Heart right ventricle (tissue), 16 donors: Measurements from ENCODE around the gene CRTC1. TPM values are rescaled to one million over a fixed set of nuclear protein-coding genes. Genes with fewer than 3 reads are reported as not detected.

Source experiments
- ATAC-seq, 8 donors: fragments of 200-7000 bp; cut with Tn5 transposase; one replicate each; pipeline ENCODE4 v1.9.1; 2020; ENCODE audit warnings: mild to moderate bottlenecking in 8 of 8, moderate library complexity in 8 of 8, moderate number of reproducible peaks in 1 of 8
- DNase-seq, 2 donors: peaks; one replicate each; pipeline ENCODE4 v3.0.0-alpha.2; 2020
- H3K27ac ChIP-seq, 10 donors: fragments of 200-600 bp; sonication (generic) in 2 of 10; one replicate each; pipeline versions ENCODE4 v1.5.0 to v1.8.0; 2020 to 2022; ENCODE audit warnings: mild to moderate bottlenecking in 3 of 10
- H3K27me3 ChIP-seq, 7 donors: fragments of 200-600 bp; one replicate each; pipeline ENCODE4 v1.8.0; 2021 to 2022; ENCODE audit warnings: mild to moderate bottlenecking in 2 of 7
- H3K36me3 ChIP-seq, 9 donors: fragments of 200-600 bp; sonication (generic) in 1 of 9; one replicate each; pipeline versions ENCODE4 v1.5.0 to v1.8.0; 2020 to 2022; ENCODE audit warnings: mild to moderate bottlenecking in 2 of 9
- H3K4me1 ChIP-seq, 9 donors: fragments of 200-600 bp; sonication (generic) in 1 of 9; one replicate each; pipeline versions ENCODE4 v1.5.0 to v1.8.0; 2020 to 2022; ENCODE audit warnings: mild to moderate bottlenecking in 4 of 9
- H3K4me3 ChIP-seq, 10 donors: fragments of 200-600 bp; sonication (generic) in 2 of 10; one replicate each; pipeline versions ENCODE4 v1.5.0 to v1.8.0; 2020 to 2022; ENCODE audit warnings: mild to moderate bottlenecking in 7 of 10, moderate library complexity in 2 of 10
- H3K9me3 ChIP-seq, 11 donors: fragments of 200-600 bp in 10 of 11; sonication (generic) in 2 of 11; one replicate each; pipeline versions ENCODE4 v1.5.0 to v1.8.0; 2013 to 2022; ENCODE audit warnings: mild to moderate bottlenecking in 2 of 11, control low read depth in 1 of 11, moderate library complexity in 1 of 11
- whole genome bisulfite sequencing, 2 donors: extraction: QIAGEN DNeasy Blood & Tissue Kit; methylation state at CpG; one replicate each; pipeline ENCODE4 v1.1.7; 2013; ENCODE audit warnings: inconsistent platforms in 1 of 2; 5-methylcytosine and 5-hydroxymethylcytosine counted together
- intact Hi-C, 10 donors: fragments of 100-400 bp; cut with DNase I; formaldehyde crosslinking; loops; one replicate each; pipeline versions ENCODE4 v1.11.1 to v1.14.2; 2022
- polyA plus RNA-seq, 2 donors: library from polyadenylated mRNA; stranded (reverse); fragments of 200-250 nt; gene quantifications; one replicate each; pipeline ENCODE4 v1.2.3, GENCODE V29; 2013
- total RNA-seq, 10 donors: library from RNA; stranded (reverse); fragmentation: NEBNext Ultra II Directional in 3 of 10; extraction: Animal tissue kit (Norgen Biotek cat#: 25700) in 3 of 10; gene quantifications; one replicate each; pipeline versions ENCODE4 v1.2.1 to v1.2.4, GENCODE V29; 2021 to 2023
- TF ChIP-seq, protein P1 (sequence below), 9 donors: fragments of 200-600 bp; sonication (generic) in 2 of 9; IDR thresholded peaks; one replicate each; pipeline versions ENCODE4 v1.5.0 to v1.8.0; 2021 to 2022; ENCODE audit warnings: antibody characterized with exemption in 9 of 9, mild to moderate bottlenecking in 5 of 9, moderate library complexity in 1 of 9
- donor health status: Arrhythmogenic right ventricular cardiomyopathy.
- donor health status: ischemic (EF 13 %, LVEDD 7.1; RV severe dilation, severe dysfunction).
- donor health status: healthy with polysubstance abuse.
- donor health status: DM: no; HTN: yes; CAD: no.
- donor health status: DM: no; HTN: no; CAD: no.
- donor health status: ischemic (EF 25% LVEDD 6.9; RV normal size, moderate dysfunction).
- donor health status: ischemic (EF 25% LVEDD 5.7; RV mildly dilated, moderate dysfunction).
- donor health status: healthy.
- donor health status: DM: yes; HTN: yes; CAD: no.
- donor health status: Ischemic cardiomyopathy.
- donor health status: ischemic (EF 35%, LVEDD 5.7; RV mildly dilated, moderate dysfunction).
- donor health status: nonischemic (EF 11% LVEDD 7.7; RV severe dilation, severe dysfunction).
- donor health status: DM: yes; HTN: yes; CAD: no.
- donor health status: PGD.
- donor health status: ischemic (EF 29% LVEDD 5.4; RV normal size, mild dysfunction).
- donor health status: nonischemic (EF 23%, LVEDD 6.1; RV moderate dilation, normal function).

Gene CRTC1
- total and polyA plus RNA-seq, 12 donors, result 3.2 to 11.8 (median 9.1) TPM

GRCh38 chr19:18742838-18743783 is 59.6 kb downstream of the CRTC1 start:
- Histone ChIP-seq H3K27ac (no peak overlapping the region), H3K4me1 (peaks cover 18 to 38% (median 28%) of the 10 kb centered on the region in 9 donors), H3K27me3 (no peaks in the 10 kb centered on the region), H3K36me3 (no peaks in the 10 kb centered on the region), H3K9me3 (no peaks in the 10 kb centered on the region), H3K4me3 (peak overlapping the region in 2 of 10 donors; percentile 13 to 22)
- ATAC-seq (peak; percentile 65 to 88 (median 74)), DNase-seq (peak; percentile 67 to 80)
- intact Hi-C loops, result no loop called here
- TF ChIP-seq, protein P1, sequence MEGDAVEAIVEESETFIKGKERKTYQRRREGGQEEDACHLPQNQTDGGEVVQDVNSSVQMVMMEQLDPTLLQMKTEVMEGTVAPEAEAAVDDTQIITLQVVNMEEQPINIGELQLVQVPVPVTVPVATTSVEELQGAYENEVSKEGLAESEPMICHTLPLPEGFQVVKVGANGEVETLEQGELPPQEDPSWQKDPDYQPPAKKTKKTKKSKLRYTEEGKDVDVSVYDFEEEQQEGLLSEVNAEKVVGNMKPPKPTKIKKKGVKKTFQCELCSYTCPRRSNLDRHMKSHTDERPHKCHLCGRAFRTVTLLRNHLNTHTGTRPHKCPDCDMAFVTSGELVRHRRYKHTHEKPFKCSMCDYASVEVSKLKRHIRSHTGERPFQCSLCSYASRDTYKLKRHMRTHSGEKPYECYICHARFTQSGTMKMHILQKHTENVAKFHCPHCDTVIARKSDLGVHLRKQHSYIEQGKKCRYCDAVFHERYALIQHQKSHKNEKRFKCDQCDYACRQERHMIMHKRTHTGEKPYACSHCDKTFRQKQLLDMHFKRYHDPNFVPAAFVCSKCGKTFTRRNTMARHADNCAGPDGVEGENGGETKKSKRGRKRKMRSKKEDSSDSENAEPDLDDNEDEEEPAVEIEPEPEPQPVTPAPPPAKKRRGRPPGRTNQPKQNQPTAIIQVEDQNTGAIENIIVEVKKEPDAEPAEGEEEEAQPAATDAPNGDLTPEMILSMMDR (IDR thresholded peaks at IDR 0.05), result no peak
- 40 to 49% methylated on average over 38 of the region's 38 CpGs for WGBS, 2 donors

DNA sequence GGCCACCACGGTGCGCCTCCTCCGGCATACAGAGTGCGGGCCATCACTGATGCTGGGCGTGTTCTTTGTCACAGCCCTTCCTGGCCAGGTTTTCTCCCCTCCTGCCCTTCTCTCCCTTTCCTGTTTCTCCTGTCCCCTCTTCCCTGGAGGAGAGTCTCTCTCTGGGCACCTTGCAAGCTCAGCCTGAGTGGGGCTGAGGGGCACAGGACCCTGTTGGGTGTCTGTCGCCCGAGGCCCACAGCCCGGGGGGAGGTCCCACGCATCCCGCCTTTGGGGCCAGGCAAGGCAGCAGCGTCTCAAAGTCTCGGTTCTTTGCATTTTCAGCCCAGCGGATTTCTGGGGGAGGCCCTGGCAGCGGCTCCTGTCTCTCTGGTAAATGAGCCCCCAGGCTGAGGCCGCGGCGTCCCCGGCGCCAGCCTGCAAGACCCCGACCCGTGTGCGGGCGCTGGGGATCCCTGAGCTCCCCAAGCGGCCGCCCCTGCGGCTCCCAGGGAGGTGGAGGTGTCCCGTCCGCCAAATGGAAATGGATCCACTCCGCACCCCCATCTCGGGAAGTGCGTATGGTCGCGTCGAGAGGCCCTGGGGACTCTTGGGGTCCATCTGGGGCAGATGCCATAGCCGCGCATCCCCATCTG is 60.4 kb downstream of the CRTC1 start:
- 89 to 90% methylated on average over 36 of the region's 36 CpGs for WGBS, 2 donors
- no peak for DNase-seq
- Histone ChIP-seq H3K27me3 (no peaks in the 10 kb centered on the region), H3K4me1 (peaks cover 18 to 38% (median 28%) of the 10 kb centered on the region in 9 donors), H3K36me3 (no peaks in the 10 kb centered on the region), H3K27ac (no peak overlapping the region), H3K9me3 (no peaks in the 10 kb centered on the region), H3K4me3 (no peak overlapping the region)
- TF ChIP-seq, protein P1 (IDR thresholded peaks at IDR 0.05), result no peak
- intact Hi-C loops, result no loop called here
- ATAC-seq, result peak in 3 of 8 donors; percentile 4 to 8 (median 6)

GRCh38 chr19:18745012-18745735 is 61.7 kb downstream of the CRTC1 start:
- no peak overlapping the region for H3K4me3 ChIP-seq
- 91 to 92% methylated on average over 25 to 26 of the region's 26 CpGs for WGBS, 2 donors
- H3K27ac ChIP-seq, result no peak overlapping the region
- intact Hi-C loops, result no loop called here
- H3K4me1 ChIP-seq, result peaks cover 18 to 38% (median 28%) of the 10 kb centered on the region in 9 donors
- TF ChIP-seq, protein P1 (IDR thresholded peaks at IDR 0.05), result no peak
- DNase-seq (no peak), ATAC-seq (no peak)
- peaks cover 0 to 8% (median 0%) of the 10 kb centered on the region in 9 donors for H3K36me3 ChIP-seq
- H3K9me3 ChIP-seq, result no peaks in the 10 kb centered on the region
- H3K27me3 ChIP-seq, result no peaks in the 10 kb centered on the region

DNA sequence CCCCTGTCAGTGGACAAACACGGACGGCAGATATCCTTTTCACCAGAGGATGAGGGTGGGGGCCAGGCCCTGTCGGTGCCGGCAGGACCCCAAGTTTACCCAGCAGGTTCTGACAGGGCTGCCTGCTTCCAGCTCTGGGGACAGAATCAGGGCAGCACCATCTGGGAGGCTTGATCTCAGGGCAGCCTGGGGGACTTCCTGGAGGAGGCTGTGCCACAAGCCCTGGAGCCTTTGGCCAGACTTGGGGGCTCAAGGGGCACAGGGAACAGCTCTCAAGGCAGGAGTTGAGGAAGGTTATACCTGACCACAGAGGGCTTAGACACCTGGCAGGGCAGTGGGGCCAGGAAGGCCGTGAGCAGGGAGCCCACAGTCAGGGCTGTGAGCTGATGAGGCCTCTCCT is 62.5 kb downstream of the CRTC1 start:
- H3K27ac ChIP-seq, result no peak overlapping the region
- no peak overlapping the region for H3K4me3 ChIP-seq
- no peaks in the 10 kb centered on the region for H3K27me3 ChIP-seq
- DNase-seq (no peak), ATAC-seq (no peak)
- WGBS, 2 donors, result 90 to 92% methylated on average over 5 of the region's 5 CpGs
- H3K4me1 ChIP-seq, result peaks cover 18 to 31% (median 25%) of the 10 kb centered on the region in 9 donors
- no peaks in the 10 kb centered on the region for H3K9me3 ChIP-seq
- intact Hi-C loops, result no loop called here
- H3K36me3 ChIP-seq, result peaks cover 0 to 16% (median 0%) of the 10 kb centered on the region in 9 donors
- TF ChIP-seq, protein P1 (IDR thresholded peaks at IDR 0.05), result no peak
